Ascending aorta (tissue), 2 donors: ENCODE results near the gene HOXB5. TPM values are rescaled to one million over a fixed set of nuclear protein-coding genes. Genes with fewer than 3 reads are reported as not detected.
A peak's percentile ranks its signal among the peaks of the same experiment; 100 is the strongest.

Source experiments
- DNase-seq, 2 donors: peaks; one replicate each; pipeline ENCODE4 v3.0.0-alpha.2; 2019; ENCODE audit warnings: low spot score in 2 of 2
- H3K27ac ChIP-seq, 2 donors: fragments of 200-600 bp; sonication (generic); one replicate each; pipeline ENCODE4 v1.5.1; 2016 to 2017; ENCODE audit warnings: mild to moderate bottlenecking in 1 of 2
- H3K27me3 ChIP-seq: fragments of 200-600 bp; sonication (generic); one replicate; pipeline ENCODE4 v1.5.1; 2017
- H3K36me3 ChIP-seq, 2 donors: fragments of 200-600 bp; sonication (generic); one replicate each; pipeline ENCODE4 v1.5.1; 2016
- H3K4me1 ChIP-seq, 2 donors: fragments of 200-600 bp; sonication (generic); one replicate each; pipeline ENCODE4 v1.5.1; 2016 to 2017; ENCODE audit warnings: mild to moderate bottlenecking in 1 of 2
- H3K4me3 ChIP-seq, 2 donors: fragments of 200-600 bp; sonication (generic); one replicate each; pipeline ENCODE4 v1.5.1; 2016 to 2017; ENCODE audit warnings: mild to moderate bottlenecking in 1 of 2
- H3K9me3 ChIP-seq, 2 donors: fragments of 200-600 bp; sonication (generic); one replicate each; pipeline ENCODE4 v1.5.1; 2016
- CTCF ChIP-seq, 3 experiments: fragments of 200-600 bp in 2 of 3; fragments of 450-650 bp in 1 of 3; sonication (generic) in 2 of 3; IDR thresholded peaks; one replicate each; pipeline ENCODE4 v1.5.1; 2016 to 2019; ENCODE audit warnings: antibody characterized with exemption in 3 of 3, mild to moderate bottlenecking in 1 of 3, moderate library complexity in 1 of 3
- intact Hi-C: fragments of 100-400 bp; cut with DNase I; formaldehyde crosslinking; loops from one replicate; pipeline ENCODE4 v1.15.1; 2023
- total RNA-seq: library from RNA; depleted of rRNA; stranded (reverse); fragments of >200 nt; gene quantifications from one replicate; pipeline ENCODE4 v1.1.0, GENCODE V29; 2016

HOXB5 gene
- total RNA-seq, 1 donor from 2014 or later = 0.53 TPM

GRCh38 chr17:48561884-48562810 is 31.4 kb downstream of the HOXB5 start:
- TF ChIP-seq CTCF (IDR thresholded peaks at IDR 0.05) = no peak
- intact Hi-C loops = no loop called here
- H3K4me1 ChIP-seq = peaks cover 11 to 75% of the 10 kb centered on the region in 2 donors
- H3K27me3 ChIP-seq = no peaks in the 10 kb centered on the region
- no peaks in the 10 kb centered on the region for H3K36me3 ChIP-seq
- no peak overlapping the region for H3K4me3 ChIP-seq
- H3K27ac ChIP-seq = peak overlapping the region; percentile 28 to 30
- DNase-seq = no peak
- no peaks in the 10 kb centered on the region for H3K9me3 ChIP-seq

GRCh38 chr17:48559840-48560817 is 33.5 kb downstream of the HOXB5 start:
- Histone ChIP-seq H3K4me1 (peaks cover 15 to 73% of the 10 kb centered on the region in 2 donors), H3K4me3 (no peak overlapping the region), H3K27ac (peak overlapping the region; percentile 84 to 97), H3K36me3 (no peaks in the 10 kb centered on the region), H3K9me3 (no peaks in the 10 kb centered on the region), H3K27me3 (no peaks in the 10 kb centered on the region)
- TF ChIP-seq CTCF (IDR thresholded peaks at IDR 0.05) = no peak
- intact Hi-C loops = no loop called here
- no peak for DNase-seq

- TF ChIP-seq CTCF (IDR thresholded peaks at IDR 0.05) = no peak
- Histone ChIP-seq H3K27me3 (no peaks in the 10 kb centered on the region), H3K36me3 (no peaks in the 10 kb centered on the region), H3K27ac (peak overlapping the region; percentile 84 to 97), H3K4me3 (no peak overlapping the region), H3K9me3 (no peaks in the 10 kb centered on the region), H3K4me1 (peaks cover 15 to 69% of the 10 kb centered on the region in 2 donors)
- peak in 1 of 2 donors; percentile 40 for DNase-seq
- intact Hi-C loops = no loop called here
Observed at GRCh38 chr17:48559122-48559839, 34.3 kb downstream of the HOXB5 start.

GRCh38 chr17:48558831-48559121 is 34.8 kb downstream of the HOXB5 start:
- no peaks in the 10 kb centered on the region for H3K27me3 ChIP-seq
- H3K9me3 ChIP-seq = no peaks in the 10 kb centered on the region
- intact Hi-C loops = no loop called here
- peak overlapping the region; percentile 84 to 97 for H3K27ac ChIP-seq
- no peak for DNase-seq
- peaks cover 15 to 70% of the 10 kb centered on the region in 2 donors for H3K4me1 ChIP-seq
- no peak for TF ChIP-seq CTCF (IDR thresholded peaks at IDR 0.05)
- H3K4me3 ChIP-seq = no peak overlapping the region
- no peaks in the 10 kb centered on the region for H3K36me3 ChIP-seq
